Measurements from ENCODE around the gene PLSCR4. TPM values are rescaled to one million over a fixed set of nuclear protein-coding genes. Genes with fewer than 3 reads are reported as not detected.

PLSCR4 gene
- total and polyA plus RNA-seq, 7 experiments from 2014 or later = 0.42 TPM; not detected in 6

DNA sequence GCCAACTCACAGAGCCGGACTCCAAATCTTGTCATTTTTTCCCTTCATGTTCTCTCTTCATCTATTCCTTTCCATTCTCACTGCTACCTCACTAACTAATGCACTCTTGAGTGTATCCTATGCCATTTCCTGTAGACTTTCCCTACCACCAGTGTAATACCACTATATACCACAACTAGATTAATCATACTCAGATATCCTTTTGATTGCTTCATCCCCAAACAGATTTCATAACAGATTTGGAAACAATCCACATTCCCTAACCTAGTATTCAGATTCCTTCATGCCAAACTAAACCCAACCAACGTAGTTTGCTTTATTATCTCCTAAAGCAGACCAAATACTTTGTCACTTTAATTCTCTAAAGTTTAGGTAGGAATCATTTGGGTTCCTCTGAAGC is 87.3 kb downstream of the PLSCR4 start:
- Mint-ChIP-seq H3K27ac (no peak overlapping the region), H3K9me3 (peaks cover 0 to 6% (median 3%) of the 10 kb centered on the region in 11 donors), H3K4me3 (no peak overlapping the region), H3K27me3 (peaks cover 43 to 55% (median 53%) of the 10 kb centered on the region in 5 donors), H3K36me3 (peaks cover 0 to 5% (median 2%) of the 10 kb centered on the region in 5 donors), H3K4me1 (peaks cover 0 to 21% (median 19%) of the 10 kb centered on the region in 7 donors)
- no peak for ATAC-seq
- Histone ChIP-seq H3K36me3 (ENCODE audit: control insufficient read depth in 2 of 3, insufficient read depth in 3 of 3, low read length in 3 of 3) (no peaks in the 10 kb centered on the region), H3K27me3 (ENCODE audit: control insufficient read depth in 2 of 2, insufficient read depth in 2 of 2, low read length in 2 of 2) (no peaks in the 10 kb centered on the region), H3K4me1 (ENCODE audit: control insufficient read depth in 2 of 2, insufficient read depth in 2 of 2, low read length in 2 of 2) (no peaks in the 10 kb centered on the region), H3K4me3 (ENCODE audit: low read length) (no peak overlapping the region), H3K9me3 (ENCODE audit: control insufficient read depth in 2 of 3, low read length in 3 of 3) (no peaks in the 10 kb centered on the region), H3K27ac (ENCODE audit: low read depth, low read length) (no peak overlapping the region)
- intact Hi-C loops (cut with micrococcal nuclease) = no loop called here
- no peak for DNase-seq
- CTCF ChIA-PET = no interaction called here
- POLR2A ChIA-PET = no interaction called here

DNA sequence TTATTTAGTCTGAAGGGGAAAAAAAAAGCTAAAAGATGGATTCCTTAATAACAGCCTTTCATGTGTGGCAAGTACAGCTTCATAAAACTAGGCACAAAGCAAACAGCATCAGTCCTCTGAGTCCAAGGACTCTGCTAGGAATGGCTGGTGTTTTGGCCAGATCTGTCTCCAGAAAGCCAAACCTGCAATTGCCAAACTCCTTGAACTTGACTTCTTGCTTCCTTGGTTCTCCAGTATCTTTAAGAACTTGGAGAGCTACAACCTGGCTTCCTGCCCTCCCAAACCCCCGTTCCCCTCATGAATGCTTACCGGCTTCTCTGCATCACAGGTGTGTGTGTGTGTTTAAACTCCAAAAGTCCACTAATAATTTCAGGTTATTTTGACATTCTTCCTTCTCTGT is 88.3 kb downstream of the PLSCR4 start:
- ATAC-seq = no peak
- peak overlapping the region in 5 of 10 donors; percentile 8 to 58 (median 26) for H3K4me3 Mint-ChIP-seq
- peaks cover 44 to 62% (median 54%) of the 10 kb centered on the region in 5 donors for H3K27me3 Mint-ChIP-seq
- no peaks in the 10 kb centered on the region for H3K36me3 ChIP-seq (ENCODE audit: control insufficient read depth in 2 of 3, insufficient read depth in 3 of 3, low read length in 3 of 3)
- ChIA-PET CTCF (no interaction called here), POLR2A (no interaction called here)
- no peak overlapping the region for H3K27ac ChIP-seq (ENCODE audit: low read depth, low read length)
- H3K36me3 Mint-ChIP-seq = peaks cover 0 to 5% (median 2%) of the 10 kb centered on the region in 5 donors
- intact Hi-C loops (cut with micrococcal nuclease) = no loop called here
- no peaks in the 10 kb centered on the region for H3K4me1 ChIP-seq (ENCODE audit: control insufficient read depth in 2 of 2, insufficient read depth in 2 of 2, low read length in 2 of 2)
- no peaks in the 10 kb centered on the region for H3K9me3 ChIP-seq (ENCODE audit: control insufficient read depth in 2 of 3, low read length in 3 of 3)
- H3K4me3 ChIP-seq (ENCODE audit: low read length) = no peak overlapping the region
- peaks cover 0 to 6% (median 3%) of the 10 kb centered on the region in 11 donors for H3K9me3 Mint-ChIP-seq
- H3K27ac Mint-ChIP-seq = no peak overlapping the region
- no peak for DNase-seq
- peaks cover 0 to 21% (median 19%) of the 10 kb centered on the region in 7 donors for H3K4me1 Mint-ChIP-seq
- no peaks in the 10 kb centered on the region for H3K27me3 ChIP-seq (ENCODE audit: control insufficient read depth in 2 of 2, insufficient read depth in 2 of 2, low read length in 2 of 2)

GRCh38 chr3:146161663-146162002 is 89.3 kb downstream of the PLSCR4 start:
- Mint-ChIP-seq H3K36me3 (peaks cover 0 to 5% (median 2%) of the 10 kb centered on the region in 5 donors), H3K27ac (no peak overlapping the region), H3K4me1 (peaks cover 0 to 21% (median 19%) of the 10 kb centered on the region in 7 donors), H3K27me3 (peaks cover 46 to 71% (median 62%) of the 10 kb centered on the region in 5 donors), H3K9me3 (peaks cover 0 to 6% (median 3%) of the 10 kb centered on the region in 11 donors), H3K4me3 (peak overlapping the region in 9 of 10 donors; percentile 13 to 74 (median 40))
- H3K27me3 ChIP-seq (ENCODE audit: control insufficient read depth in 2 of 2, insufficient read depth in 2 of 2, low read length in 2 of 2) = no peaks in the 10 kb centered on the region
- H3K9me3 ChIP-seq (ENCODE audit: control insufficient read depth in 2 of 3, low read length in 3 of 3) = no peaks in the 10 kb centered on the region
- intact Hi-C loops (cut with micrococcal nuclease) = no loop called here
- ChIA-PET POLR2A (no interaction called here), CTCF (no interaction called here)
- no peaks in the 10 kb centered on the region for H3K4me1 ChIP-seq (ENCODE audit: control insufficient read depth in 2 of 2, insufficient read depth in 2 of 2, low read length in 2 of 2)
- no peak for ATAC-seq
- no peak for DNase-seq
- no peaks in the 10 kb centered on the region for H3K36me3 ChIP-seq (ENCODE audit: control insufficient read depth in 2 of 3, insufficient read depth in 3 of 3, low read length in 3 of 3)
- H3K4me3 ChIP-seq (ENCODE audit: low read length) = no peak overlapping the region
- no peak overlapping the region for H3K27ac ChIP-seq (ENCODE audit: low read depth, low read length)

GRCh38 chr3:146160964-146161662 is 89.8 kb downstream of the PLSCR4 start, which contains the start of gene PLOD2:
PLOD2 (minus strand) TSS chr3:146161184; CDS start chr3:146160989, 195 bp downstream.
- intact Hi-C loops (cut with micrococcal nuclease) = no loop called here

GRCh38 chr3:146160321-146160963 is 90.5 kb downstream of the PLSCR4 start:
- peak; percentile 8 for ATAC-seq
- CTCF ChIA-PET = interaction anchor here (0.5 to 0.8 kb wide), 2 partner anchors 11 to 29 kb away, joined by 3 read pairs; no protein-coding TSS in a partner anchor

More at GRCh38 chr3:146160964-146161662, 89.8 kb downstream of the PLSCR4 start, which contains the start of gene PLOD2:
- no peaks in the 10 kb centered on the region for H3K27me3 ChIP-seq (ENCODE audit: control insufficient read depth in 2 of 2, insufficient read depth in 2 of 2, low read length in 2 of 2)
- no peaks in the 10 kb centered on the region for H3K36me3 ChIP-seq (ENCODE audit: control insufficient read depth in 2 of 3, insufficient read depth in 3 of 3, low read length in 3 of 3)
- no peaks in the 10 kb centered on the region for H3K9me3 ChIP-seq (ENCODE audit: control insufficient read depth in 2 of 3, low read length in 3 of 3)
- H3K27ac ChIP-seq (ENCODE audit: low read depth, low read length) = no peak within 1 kb of the TSS
- H3K4me1 ChIP-seq (ENCODE audit: control insufficient read depth in 2 of 2, insufficient read depth in 2 of 2, low read length in 2 of 2) = no peaks in the 10 kb centered on the region
- ChIA-PET POLR2A (no interaction called here), CTCF (interaction anchor here (0.8 kb wide), 1 partner anchor 28 kb away, joined by 3 read pairs; no protein-coding TSS in a partner anchor)
- peaks cover 0 to 5% (median 2%) of the 10 kb centered on the region in 5 donors for H3K36me3 Mint-ChIP-seq
- H3K4me1 Mint-ChIP-seq = peaks cover 0 to 21% (median 19%) of the 10 kb centered on the region in 7 donors
- peaks cover 50 to 73% (median 62%) of the 10 kb centered on the region in 5 donors for H3K27me3 Mint-ChIP-seq
- H3K4me3 Mint-ChIP-seq = peak within 1 kb of the TSS; percentile 43 to 74 (median 64)
- no peak within 1 kb of the TSS for H3K4me3 ChIP-seq (ENCODE audit: low read length)
- H3K9me3 Mint-ChIP-seq = peaks cover 0 to 6% (median 3%) of the 10 kb centered on the region in 11 donors
- DNase-seq (peak in 2 of 9 donors; percentile 6 to 38), ATAC-seq (peak; percentile 68)
- H3K27ac Mint-ChIP-seq = no peak within 1 kb of the TSS

GRCh38 chr3:146159616-146160320 is 91.1 kb downstream of the PLSCR4 start:
- Mint-ChIP-seq H3K4me1 (peaks cover 0 to 21% (median 19%) of the 10 kb centered on the region in 7 donors), H3K27me3 (peaks cover 48 to 62% (median 52%) of the 10 kb centered on the region in 5 donors), H3K4me3 (peak overlapping the region in 8 of 10 donors; percentile 55 to 74 (median 69)), H3K27ac (no peak overlapping the region), H3K36me3 (peaks cover 0 to 5% (median 2%) of the 10 kb centered on the region in 5 donors), H3K9me3 (peaks cover 0 to 6% (median 3%) of the 10 kb centered on the region in 11 donors)
- intact Hi-C loops (cut with micrococcal nuclease) = no loop called here
- ChIA-PET CTCF (interaction anchor here (0.5 kb wide), 1 partner anchor 12 kb away, joined by 3 read pairs; no protein-coding TSS in a partner anchor), POLR2A (no interaction called here)
- no peak overlapping the region for H3K27ac ChIP-seq (ENCODE audit: low read depth, low read length)
- no peaks in the 10 kb centered on the region for H3K36me3 ChIP-seq (ENCODE audit: control insufficient read depth in 2 of 3, insufficient read depth in 3 of 3, low read length in 3 of 3)
- H3K4me3 ChIP-seq (ENCODE audit: low read length) = no peak overlapping the region
- ATAC-seq (no peak), DNase-seq (no peak)
- H3K4me1 ChIP-seq (ENCODE audit: control insufficient read depth in 2 of 2, insufficient read depth in 2 of 2, low read length in 2 of 2) = no peaks in the 10 kb centered on the region
- no peaks in the 10 kb centered on the region for H3K9me3 ChIP-seq (ENCODE audit: control insufficient read depth in 2 of 3, low read length in 3 of 3)
- no peaks in the 10 kb centered on the region for H3K27me3 ChIP-seq (ENCODE audit: control insufficient read depth in 2 of 2, insufficient read depth in 2 of 2, low read length in 2 of 2)

More at GRCh38 chr3:146160321-146160963, 90.5 kb downstream of the PLSCR4 start:
- DNase-seq = peak in 2 of 9 donors; percentile 5 to 20
- H3K36me3 Mint-ChIP-seq = peaks cover 0 to 5% (median 2%) of the 10 kb centered on the region in 5 donors
- no peaks in the 10 kb centered on the region for H3K27me3 ChIP-seq (ENCODE audit: control insufficient read depth in 2 of 2, insufficient read depth in 2 of 2, low read length in 2 of 2)
- H3K36me3 ChIP-seq (ENCODE audit: control insufficient read depth in 2 of 3, insufficient read depth in 3 of 3, low read length in 3 of 3) = no peaks in the 10 kb centered on the region
- H3K9me3 ChIP-seq (ENCODE audit: control insufficient read depth in 2 of 3, low read length in 3 of 3) = no peaks in the 10 kb centered on the region
- peaks cover 50 to 69% (median 59%) of the 10 kb centered on the region in 5 donors for H3K27me3 Mint-ChIP-seq
- POLR2A ChIA-PET = no interaction called here
- peak overlapping the region; percentile 43 to 74 (median 64) for H3K4me3 Mint-ChIP-seq
- intact Hi-C loops (cut with micrococcal nuclease) = no loop called here
- H3K4me1 Mint-ChIP-seq = peaks cover 0 to 21% (median 19%) of the 10 kb centered on the region in 7 donors
- H3K27ac Mint-ChIP-seq = no peak overlapping the region
- H3K4me1 ChIP-seq (ENCODE audit: control insufficient read depth in 2 of 2, insufficient read depth in 2 of 2, low read length in 2 of 2) = no peaks in the 10 kb centered on the region
- H3K27ac ChIP-seq (ENCODE audit: low read depth, low read length) = no peak overlapping the region
- H3K9me3 Mint-ChIP-seq = peaks cover 0 to 6% (median 3%) of the 10 kb centered on the region in 11 donors
- H3K4me3 ChIP-seq (ENCODE audit: low read length) = no peak overlapping the region

All from naive thymus-derived CD4-positive, alpha-beta T cell (primary cell).